H1 (cell line): Measurements from ENCODE around the gene MARCHF3. TPM values are rescaled to one million over a fixed set of nuclear protein-coding genes. Genes with fewer than 3 reads are reported as not detected.

Source experiments
- CTCF ChIA-PET: fragments of 300-600 bp; sonication (Branson Sonifier 250); formaldehyde crosslinking; loops from one replicate; lab custom pipeline; 2021; ENCODE audit not compliant: partially characterized antibody; lab: Charles Lee
- POLR2A ChIA-PET: fragments of 300-600 bp; sonication (Branson Sonifier 250); formaldehyde crosslinking; loops from one replicate; lab custom pipeline; 2021; ENCODE audit warnings: inconsistent platforms; ENCODE audit not compliant: partially characterized antibody; lab: Charles Lee
- DNase-seq, 2 experiments: peaks; one replicate each; pipeline versions ENCODE4 v3.0.0 to v3.0.0-alpha.2; 2010 to 2022; ENCODE audit warnings: low spot score in 2 of 2, low read depth in 1 of 2, mixed read lengths in 1 of 2
- FAIRE-seq: peaks from 2 replicates; lab custom pipeline; 2011; peaks lifted over from hg19 to GRCh38; lab: Jason Lieb, UNC
- H2AFZ ChIP-seq: 2 replicates; pipeline ENCODE4 v1.8.1; 2012; ENCODE audit warnings: low read length, inconsistent platforms
- H2AK5ac ChIP-seq: 2 replicates; pipeline ENCODE4 v1.6.1; 2013; ENCODE audit warnings: low read depth, low read length
- H2BK120ac ChIP-seq: replicated peaks from 2 replicates; pipeline ENCODE3; 2013; ENCODE audit warnings: low read depth, low read length, inconsistent platforms
- H2BK12ac ChIP-seq: 2 replicates; pipeline ENCODE4 v1.6.1; 2013; ENCODE audit warnings: low read depth, low read length
- H2BK15ac ChIP-seq: 2 replicates; pipeline ENCODE4 v1.6.1; 2013; ENCODE audit warnings: low read length
- H2BK20ac ChIP-seq: 2 replicates; pipeline ENCODE4 v1.6.1; 2013; ENCODE audit warnings: low read length
- H2BK5ac ChIP-seq: 2 replicates; pipeline ENCODE4 v1.6.1; 2013; ENCODE audit warnings: low read depth, low read length
- H3K14ac ChIP-seq: 2 replicates; pipeline ENCODE4 v1.6.1; 2013; ENCODE audit warnings: inconsistent platforms; ENCODE audit not compliant: insufficient read length
- H3K18ac ChIP-seq: 2 replicates; pipeline ENCODE4 v1.6.1; 2013; ENCODE audit warnings: low read length; ENCODE audit errors: extremely low read depth
- H3K23ac ChIP-seq: 2 replicates; pipeline ENCODE4 v1.6.1; 2013; ENCODE audit warnings: inconsistent platforms; ENCODE audit not compliant: insufficient read length
- H3K23me2 ChIP-seq: 2 replicates; pipeline ENCODE4 v1.6.1; 2013; ENCODE audit warnings: low read depth, low read length
- H3K27ac ChIP-seq: 2 replicates; pipeline ENCODE4 v1.6.1; 2011; ENCODE audit warnings: low read depth, low read length, inconsistent platforms
- H3K27me3 ChIP-seq, 4 experiments: replicated peaks in 1 of 4; 1 replicate in 1 of 4; 2 replicates in 3 of 4; pipeline versions ENCODE4 v1.6.1 to v1.8.1; 2011 to 2013; ENCODE audit warnings: low read length in 3 of 4, mild to moderate bottlenecking in 3 of 4, inconsistent platforms in 2 of 4, mixed read lengths in 2 of 4, moderate library complexity in 1 of 4; ENCODE audit not compliant: control insufficient read depth in 3 of 4, insufficient read depth in 3 of 4; ENCODE audit errors: extremely low read depth in 1 of 4
- H3K36me3 ChIP-seq, 4 experiments: 2 replicates each; pipeline versions ENCODE4 v1.6.1 to v1.8.1; 2011 to 2013; ENCODE audit warnings: mild to moderate bottlenecking in 4 of 4, low read length in 3 of 4, moderate library complexity in 2 of 4, control low read depth in 1 of 4, inconsistent platforms in 1 of 4; ENCODE audit not compliant: insufficient read depth in 4 of 4, control insufficient read depth in 2 of 4
- H3K4ac ChIP-seq: replicated peaks from 2 replicates; pipeline ENCODE3; 2013; ENCODE audit warnings: low read length, low read depth, mixed read lengths, inconsistent platforms; ENCODE audit not compliant: insufficient read length
- H3K4me1 ChIP-seq, 4 experiments: replicated peaks in 1 of 4; 1 replicate in 1 of 4; 2 replicates in 3 of 4; pipeline versions ENCODE4 v1.6.1 to v1.8.1; 2011 to 2013; ENCODE audit warnings: low read length in 3 of 4, inconsistent platforms in 2 of 4, mixed read lengths in 1 of 4; ENCODE audit not compliant: insufficient read depth in 4 of 4, control insufficient read depth in 3 of 4
- H3K4me2 ChIP-seq, 2 experiments: 2 replicates each; pipeline versions ENCODE4 v1.6.1 to v1.8.1; 2011 to 2013; ENCODE audit warnings: low read depth in 2 of 2, low read length in 2 of 2, control low read depth in 1 of 2, inconsistent platforms in 1 of 2, mild to moderate bottlenecking in 1 of 2; ENCODE audit not compliant: insufficient read depth in 1 of 2
- H3K4me3 ChIP-seq, 4 experiments: fragments of 200-600, 300-600 bp in 1 of 4; sonication (generic), shearing (Covaris generic), sonication (Bioruptor Twin) in 1 of 4; 2 replicates each; pipeline versions ENCODE4 v1.5.1 to v1.8.1; 2011 to 2016; ENCODE audit warnings: low read length in 4 of 4, low read depth in 3 of 4, control low read depth in 2 of 4, inconsistent platforms in 2 of 4, mild to moderate bottlenecking in 2 of 4, mixed read lengths in 1 of 4, moderate library complexity in 1 of 4; ENCODE audit not compliant: insufficient read depth in 2 of 4; ENCODE audit errors: extremely low read depth in 1 of 4
- H3K56ac ChIP-seq: replicated peaks from 2 replicates; pipeline ENCODE3; 2013; ENCODE audit warnings: low read depth, mild to moderate bottlenecking, mixed read lengths, low read length, inconsistent platforms; ENCODE audit not compliant: insufficient read length
- H3K79me1 ChIP-seq: 2 replicates; pipeline ENCODE4 v1.6.1; 2013; ENCODE audit warnings: low read depth, low read length, control low read depth
- H3K79me2 ChIP-seq, 2 experiments: 2 replicates each; pipeline versions ENCODE4 v1.6.1 to v1.8.1; 2012 to 2013; ENCODE audit warnings: low read length in 2 of 2, mild to moderate bottlenecking in 2 of 2, inconsistent platforms in 1 of 2; ENCODE audit not compliant: insufficient read depth in 2 of 2, control insufficient read depth in 1 of 2
- H3K9ac ChIP-seq, 4 experiments: replicated peaks in 1 of 4; 1 replicate in 1 of 4; 2 replicates in 3 of 4; pipeline versions ENCODE4 v1.6.1 to v1.8.1; 2011 to 2013; ENCODE audit warnings: low read depth in 3 of 4, low read length in 3 of 4, control low read depth in 2 of 4, mild to moderate bottlenecking in 2 of 4, moderate library complexity in 2 of 4, inconsistent platforms in 1 of 4; ENCODE audit errors: extremely low read depth in 1 of 4
- H3K9me3 ChIP-seq, 2 experiments: 2 replicates each; pipeline versions ENCODE4 v1.6.1 to v1.8.1; 2012 to 2013; ENCODE audit warnings: mild to moderate bottlenecking in 2 of 2, moderate library complexity in 2 of 2, control low read depth in 1 of 2, inconsistent platforms in 1 of 2, low read depth in 1 of 2, low read length in 1 of 2, mixed read lengths in 1 of 2; ENCODE audit not compliant: insufficient read depth in 2 of 2
- H4K20me1 ChIP-seq, 2 experiments: replicated peaks in 1 of 2; 2 replicates each; pipeline versions ENCODE3 to v1.8.1; 2011 to 2013; ENCODE audit warnings: inconsistent platforms in 2 of 2, low read length in 2 of 2, mild to moderate bottlenecking in 1 of 2; ENCODE audit not compliant: insufficient read depth in 2 of 2, control insufficient read depth in 1 of 2
- H4K5ac ChIP-seq: 2 replicates; pipeline ENCODE4 v1.6.1; 2013; ENCODE audit warnings: low read length, low read depth, mixed read lengths, inconsistent platforms; ENCODE audit not compliant: insufficient read length
- H4K8ac ChIP-seq: 2 replicates; pipeline ENCODE4 v1.8.0; 2013; ENCODE audit warnings: mild to moderate bottlenecking, moderate library complexity, low read length, inconsistent platforms; ENCODE audit not compliant: insufficient read depth; ENCODE audit errors: extremely low read depth
- H4K91ac ChIP-seq: replicated peaks from 2 replicates; pipeline ENCODE3; 2013; ENCODE audit warnings: low read length, mixed read lengths, inconsistent platforms; ENCODE audit not compliant: insufficient read length
- ATF3 ChIP-seq: IDR thresholded peaks from 2 replicates; pipeline ENCODE4 v1.6.1; 2011; ENCODE audit warnings: low read depth, mild to moderate bottlenecking, low read length; ENCODE audit not compliant: insufficient read depth
- BCL11A ChIP-seq, 2 experiments: IDR thresholded peaks; one replicate each; pipeline ENCODE4 v1.6.1; 2011; ENCODE audit warnings: low read depth in 2 of 2, low read length in 2 of 2, mild to moderate bottlenecking in 2 of 2
- CEBPB ChIP-seq: IDR thresholded peaks from 2 replicates; pipeline ENCODE4 v1.6.1; 2012; ENCODE audit warnings: low read depth, low read length
- CHD2 ChIP-seq: IDR thresholded peaks from 2 replicates; pipeline ENCODE4 v1.6.1; 2012; ENCODE audit warnings: low read length, improper control_type of control experiment
- KDM5A ChIP-seq: fragments of 200-600 bp; IDR thresholded peaks from 2 replicates; pipeline ENCODE4 v1.7.1; 2012; ENCODE audit warnings: mild to moderate bottlenecking, low read length, inconsistent platforms, mixed read lengths
- NRF1 ChIP-seq: IDR thresholded peaks from 2 replicates; pipeline ENCODE4 v1.6.1; 2011; ENCODE audit warnings: mild to moderate bottlenecking, low read depth, low read length, improper control_type of control experiment
- POLR2A ChIP-seq, 2 experiments: IDR thresholded peaks; 1 replicate in 1 of 2; 2 replicates in 1 of 2; pipeline ENCODE4 v1.6.1; 2011; ENCODE audit warnings: low read depth in 2 of 2, low read length in 2 of 2, mild to moderate bottlenecking in 2 of 2; ENCODE audit errors: control extremely low read depth in 1 of 2
- RFX5 ChIP-seq: IDR thresholded peaks from 2 replicates; pipeline ENCODE4 v1.6.1; 2011; ENCODE audit warnings: low read depth, low read length, improper control_type of control experiment, borderline replicate concordance
- RXRA ChIP-seq: IDR thresholded peaks from 2 replicates; pipeline ENCODE4 v1.6.1; 2011; ENCODE audit warnings: low read depth, mild to moderate bottlenecking, low read length, moderate library complexity; ENCODE audit not compliant: insufficient read depth
- SUZ12 ChIP-seq: fragments of 200-600 bp; sonication (generic); IDR thresholded peaks from 2 replicates; pipeline ENCODE4 v1.6.1; 2012; ENCODE audit warnings: mild to moderate bottlenecking, inconsistent platforms, low read length, moderate library complexity, mixed read lengths
- TAF7 ChIP-seq: optimal IDR thresholded peaks from 2 replicates; pipeline ENCODE3; 2011; ENCODE audit warnings: low read depth, mild to moderate bottlenecking, inconsistent platforms, low read length, moderate library complexity, borderline replicate concordance
- YY1 ChIP-seq: IDR thresholded peaks from 2 replicates; pipeline ENCODE4 v1.6.1; 2011; ENCODE audit warnings: low read depth, mild to moderate bottlenecking, low read length
- WGBS, 2 experiments: shearing (Covaris generic) in 1 of 2; methylation state at CpG; one replicate each; pipeline versions ENCODE4 v1.1.6 to v1.1.7; 2013 to 2015; ENCODE audit warnings: low lambda C conversion rate in 2 of 2, mixed read lengths in 2 of 2, inconsistent platforms in 1 of 2, low coverage in 1 of 2, missing lambda C conversion rate in 1 of 2; ENCODE audit not compliant: insufficient replicate concordance in 2 of 2, insufficient coverage in 1 of 2, insufficient read length in 1 of 2; ENCODE audit errors: extremely low coverage in 1 of 2, missing lambda C conversion rate in 1 of 2; 5-methylcytosine and 5-hydroxymethylcytosine counted together
- polyA plus RNA-seq, 7 experiments: library from polyadenylated mRNA; depleted of rRNA in 3 of 7; stranded (reverse) in 5 of 7; unstranded in 2 of 7; fragments of >200 nt in 5 of 7; fragments of 200-250 nt in 2 of 7; gene quantifications; 1 replicate in 5 of 7; 2 replicates in 1 of 7; 4 replicates in 1 of 7; pipeline versions ENCODE4 v1.2.1 to v1.2.3, GENCODE V29; 2011 to 2013; ENCODE audit warnings: missing spikeins in 2 of 7, mixed read lengths in 2 of 7
- total RNA-seq: library from RNA; stranded (reverse); fragmentation: NEBNext Ultra II Directional; extraction: Animal tissue kit (Norgen Biotek cat#: 25700); gene quantifications from 2 replicates; pipeline ENCODE4 v1.2.1, GENCODE V29; 2021
- TF ChIP-seq, protein P1 (sequence below): IDR thresholded peaks from 2 replicates; pipeline ENCODE4 v1.6.1; 2011; ENCODE audit warnings: low read length, improper control_type of control experiment

Gene MARCHF3
- total and polyA plus RNA-seq, 2 of the 8 experiments (the other 6 are each of a cell fraction or from before 2014, with no cell fraction given), result 12.0 to 16.9 TPM

DNA sequence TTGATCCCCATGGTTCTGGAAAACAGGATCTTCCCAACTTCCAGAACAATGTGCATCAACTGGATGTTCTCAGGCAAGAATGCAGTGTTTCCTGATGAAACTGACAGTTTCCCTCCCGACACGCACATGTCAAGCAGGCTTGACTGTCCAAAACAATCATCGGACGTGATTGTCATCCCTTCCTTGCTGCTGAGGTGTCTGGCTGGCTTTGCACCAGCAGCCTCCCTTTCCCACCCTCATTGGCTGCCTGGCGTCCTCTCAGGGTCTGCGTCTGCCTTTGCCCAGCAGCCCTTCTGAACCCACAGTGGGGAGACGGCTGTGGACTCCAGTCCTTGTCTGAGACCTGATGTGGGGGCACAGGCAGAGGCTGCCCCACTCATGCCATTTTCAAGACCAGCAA lies 110.8 kb downstream of the MARCHF3 start:
- H3K4ac ChIP-seq, result no peak overlapping the region
- no peak overlapping the region for H4K5ac ChIP-seq
- DNase-seq, result no peak
- H2BK5ac ChIP-seq, result no peak overlapping the region
- H3K4me3 ChIP-seq, result no peak overlapping the region
- H4K20me1 ChIP-seq, result no peaks in the 10 kb centered on the region
- no peaks in the 10 kb centered on the region; the same call in 1 of the 2 replicates for H3K23me2 ChIP-seq
- no peaks in the 10 kb centered on the region; a peak in 1 of 4 replicates for H3K9me3 ChIP-seq
- no peak overlapping the region for H3K9ac ChIP-seq
- WGBS, 2 experiments, result 88% methylated on average over 7 of the region's 7 CpGs; no CpG with 5 or more reads in 1 of the 2 experiments
- CTCF ChIA-PET, result interaction anchor here (1.2 kb wide), 1 partner anchor 17 kb away, joined by 3 read pairs; no protein-coding TSS in a partner anchor
- no peaks in the 10 kb centered on the region for H3K36me3 ChIP-seq
- no peak overlapping the region for H3K23ac ChIP-seq
- no peak overlapping the region for H2BK12ac ChIP-seq
- no peak overlapping the region for H2BK120ac ChIP-seq
- H3K56ac ChIP-seq, result no peak overlapping the region
- no peaks in the 10 kb centered on the region for H3K27me3 ChIP-seq
- no peak overlapping the region for H2BK15ac ChIP-seq
- H3K14ac ChIP-seq, result no peak overlapping the region
- H3K4me2 ChIP-seq, result no peak overlapping the region
- no peak overlapping the region for H2BK20ac ChIP-seq
- peaks cover 0 to 11% (median 9%) of the 10 kb centered on the region in 4 experiments for H3K4me1 ChIP-seq
- POLR2A ChIA-PET, result no interaction called here
- H2AK5ac ChIP-seq, result no peak overlapping the region
- FAIRE-seq, result no peak
- no peaks in the 10 kb centered on the region; the same call in 1 of the 2 replicates for H3K79me1 ChIP-seq
- H3K18ac ChIP-seq, result no peak overlapping the region
- no peak overlapping the region; the same call in 1 of the 2 replicates for H4K8ac ChIP-seq
- no peak overlapping the region for H4K91ac ChIP-seq
- no peak overlapping the region for H2AFZ ChIP-seq
- no peaks in the 10 kb centered on the region for H3K79me2 ChIP-seq
- H3K27ac ChIP-seq, result no peak overlapping the region
- TF ChIP-seq RFX5 (no peak), CHD2 (no peak), CEBPB (no peak), YY1 (no peak), NRF1 (no peak), KDM5A (no peak), TAF7 (no peak), RXRA (no peak), BCL11A (IDR thresholded peaks at IDR 0.05; ENCODE audit: low read depth in 2 of 2, low read length in 2 of 2) (no peak), POLR2A (IDR thresholded peaks at IDR 0.05; ENCODE audit: control extremely low read depth in 1 of 2, low read depth in 2 of 2, low read length in 2 of 2) (no peak), ATF3 (no peak), SUZ12 (no peak)
- TF ChIP-seq, protein P1, sequence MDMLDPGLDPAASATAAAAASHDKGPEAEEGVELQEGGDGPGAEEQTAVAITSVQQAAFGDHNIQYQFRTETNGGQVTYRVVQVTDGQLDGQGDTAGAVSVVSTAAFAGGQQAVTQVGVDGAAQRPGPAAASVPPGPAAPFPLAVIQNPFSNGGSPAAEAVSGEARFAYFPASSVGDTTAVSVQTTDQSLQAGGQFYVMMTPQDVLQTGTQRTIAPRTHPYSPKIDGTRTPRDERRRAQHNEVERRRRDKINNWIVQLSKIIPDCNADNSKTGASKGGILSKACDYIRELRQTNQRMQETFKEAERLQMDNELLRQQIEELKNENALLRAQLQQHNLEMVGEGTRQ, result no peak
